Neural cell (in vitro differentiated cells): ENCODE data around the gene GRK7. TPM values are rescaled to one million over a fixed set of nuclear protein-coding genes. Genes with fewer than 3 reads are reported as not detected.

Source experiments
- H2AFZ ChIP-seq: fragments of 200-600, 300-800 bp; sonication (generic), shearing (Covaris generic); 2 replicates; pipeline ENCODE4 v1.6.0; 2014; ENCODE audit warnings: low read depth, mild to moderate bottlenecking, antibody characterized with exemption, low read length, moderate library complexity
- H3F3A ChIP-seq: fragments of 200-600 bp; shearing (Covaris generic); 2 replicates; pipeline ENCODE4 v1.6.1; 2016; ENCODE audit warnings: mild to moderate bottlenecking, moderate library complexity, mixed read lengths, antibody characterized with exemption, low read length; ENCODE audit not compliant: insufficient read depth, poor library complexity, severe bottlenecking
- H3K27ac ChIP-seq: fragments of 200-600, 300-800 bp; sonication (generic), shearing (Covaris generic); 2 replicates; pipeline ENCODE4 v1.5.1; 2014; ENCODE audit warnings: mild to moderate bottlenecking, low read length, moderate library complexity
- H3K27me3 ChIP-seq: fragments of 300-800, 200-600 bp; sonication (generic), shearing (Covaris generic); 2 replicates; pipeline ENCODE4 v1.6.0; 2014; ENCODE audit warnings: mild to moderate bottlenecking, low read depth, low read length, moderate library complexity; ENCODE audit not compliant: insufficient read depth
- H3K36me3 ChIP-seq: fragments of 300-800, 200-600 bp; sonication (generic), shearing (Covaris generic); 2 replicates; pipeline ENCODE4 v1.5.1; 2014; ENCODE audit warnings: mild to moderate bottlenecking, antibody characterized with exemption, low read length, moderate library complexity; ENCODE audit not compliant: insufficient read depth
- H3K4me2 ChIP-seq: fragments of 300-800, 200-600 bp; sonication (generic), shearing (Covaris generic); 2 replicates; pipeline ENCODE4 v1.6.0; 2014; ENCODE audit warnings: mild to moderate bottlenecking, low read length
- H3K4me3 ChIP-seq: fragments of 300-800, 200-600 bp; sonication (generic), shearing (Covaris generic); 2 replicates; pipeline ENCODE4 v1.5.1; 2014; ENCODE audit warnings: mild to moderate bottlenecking, low read length, moderate library complexity
- H3K79me2 ChIP-seq: fragments of 200-600 bp; shearing (Covaris generic); replicated peaks from 2 replicates; pipeline ENCODE4 v1.6.0; 2014; ENCODE audit warnings: mild to moderate bottlenecking, low read length, moderate library complexity; ENCODE audit not compliant: insufficient read depth
- H3K9ac ChIP-seq: fragments of 300-800, 200-600 bp; sonication (generic), shearing (Covaris generic); 2 replicates; pipeline ENCODE4 v1.6.1; 2016; ENCODE audit warnings: mild to moderate bottlenecking, low read length, mixed read lengths
- H3K9me2 ChIP-seq: fragments of 200-600 bp; shearing (Covaris generic); 2 replicates; pipeline ENCODE4 v1.6.1; 2016; ENCODE audit warnings: mild to moderate bottlenecking, low read length, mixed read lengths; ENCODE audit not compliant: insufficient read depth
- H3K9me3 ChIP-seq: fragments of 200-600, 300-800 bp; sonication (generic), shearing (Covaris generic); 2 replicates; pipeline ENCODE4 v1.6.1; 2016; ENCODE audit warnings: mild to moderate bottlenecking, mixed run types, low read length, moderate library complexity, mixed read lengths
- H4K20me1 ChIP-seq: fragments of 200-600 bp; shearing (Covaris generic); 2 replicates; pipeline ENCODE4 v1.6.1; 2016; ENCODE audit warnings: mild to moderate bottlenecking, mixed run types; ENCODE audit not compliant: insufficient read depth
- CTCF ChIP-seq: fragments of 450-650 bp; IDR thresholded peaks from 2 replicates; pipeline ENCODE4 v1.5.1; 2014; ENCODE audit warnings: antibody characterized with exemption, mild to moderate bottlenecking, moderate library complexity; ENCODE audit not compliant: poor library complexity, severe bottlenecking
- EP300 ChIP-seq: fragments of 450-650 bp; conservative IDR thresholded peaks from 2 replicates; pipeline ENCODE4 v1.6.1; 2014; ENCODE audit warnings: antibody characterized with exemption, mild to moderate bottlenecking, moderate library complexity; ENCODE audit not compliant: poor library complexity, severe bottlenecking
- EZH2 ChIP-seq: fragments of 200-600, 300-800 bp; shearing (Covaris generic), sonication (generic); IDR thresholded peaks from 2 replicates; pipeline ENCODE4 v1.6.1; 2014; ENCODE audit warnings: antibody characterized with exemption, low read length, borderline replicate concordance, mild to moderate bottlenecking; ENCODE audit not compliant: insufficient read depth, poor library complexity, severe bottlenecking
- MXI1 ChIP-seq: fragments of 450-650 bp; conservative IDR thresholded peaks from 2 replicates; pipeline ENCODE4 v1.6.1; 2014; ENCODE audit warnings: antibody characterized with exemption, mild to moderate bottlenecking; ENCODE audit not compliant: poor library complexity, severe bottlenecking
- POLR2AphosphoS5 ChIP-seq: IDR thresholded peaks from 2 replicates; pipeline ENCODE4 v1.6.1; 2012
- RAD21 ChIP-seq: fragments of 450-650 bp; conservative IDR thresholded peaks from 2 replicates; pipeline ENCODE4 v1.6.1; 2014; ENCODE audit warnings: antibody characterized with exemption, mild to moderate bottlenecking, moderate library complexity
- REST ChIP-seq: IDR thresholded peaks from 2 replicates; pipeline ENCODE4 v1.6.1; 2012; ENCODE audit warnings: borderline replicate concordance
- SMC3 ChIP-seq: fragments of 450-650 bp; conservative IDR thresholded peaks from 2 replicates; pipeline ENCODE4 v1.6.1; 2014; ENCODE audit warnings: antibody characterized with exemption, mild to moderate bottlenecking, moderate library complexity; ENCODE audit not compliant: poor library complexity
- TAF1 ChIP-seq: IDR thresholded peaks from 2 replicates; pipeline ENCODE4 v1.6.1; 2012; ENCODE audit warnings: low read depth
- polyA plus RNA-seq: library from polyadenylated mRNA; depleted of rRNA; stranded (reverse); fragments of >200 nt; gene quantifications from 2 replicates; pipeline ENCODE4 v1.2.3, GENCODE V29; 2014

The GRK7 gene
- polyA plus RNA-seq, 1 donor from 2014 or later: not detected

GRCh38 chr3:141739731-141740130 is 23.5 kb upstream of the GRK7 start:
- Histone ChIP-seq H3F3A (no peaks in the 10 kb centered on the region), H3K79me2 (peaks cover 54% of the 10 kb centered on the region), H3K4me3 (peak overlapping the region; percentile 98), H3K36me3 (no peaks in the 10 kb centered on the region), H3K9me3 (no peaks in the 10 kb centered on the region), H3K27ac (peak overlapping the region; percentile 93), H3K9me2 (no peaks in the 10 kb centered on the region), H3K9ac (peak overlapping the region; percentile 93), H3K27me3 (no peaks in the 10 kb centered on the region), H2AFZ (no peak overlapping the region), H4K20me1 (no peaks in the 10 kb centered on the region), H3K4me2 (peak overlapping the region; percentile 81)
- TF ChIP-seq REST (no peak), EP300 (no peak), RAD21 (no peak), POLR2AphosphoS5 (no peak), MXI1 (no peak), TAF1 (no peak), CTCF (no peak), SMC3 (no peak), EZH2 (no peak)

GRCh38 chr3:141740349-141740748 is 22.9 kb upstream of the GRK7 start:
- peak overlapping the region; percentile 98 for H3K4me3 ChIP-seq
- H4K20me1 ChIP-seq: no peaks in the 10 kb centered on the region
- H3F3A ChIP-seq: no peaks in the 10 kb centered on the region
- no peaks in the 10 kb centered on the region for H3K36me3 ChIP-seq
- H3K9me2 ChIP-seq: no peaks in the 10 kb centered on the region
- no peak overlapping the region for H3K27ac ChIP-seq
- H3K27me3 ChIP-seq: no peaks in the 10 kb centered on the region
- H3K9me3 ChIP-seq: no peaks in the 10 kb centered on the region
- no peak overlapping the region for H3K9ac ChIP-seq
- H3K4me2 ChIP-seq: peak overlapping the region; percentile 81
- no peak for TF ChIP-seq MXI1
- TF ChIP-seq POLR2AphosphoS5: no peak
- TF ChIP-seq EZH2: no peak
- TF ChIP-seq SMC3: no peak
- peaks cover 54% of the 10 kb centered on the region for H3K79me2 ChIP-seq
- no peak overlapping the region for H2AFZ ChIP-seq

- Histone ChIP-seq H3K4me3 (no peak overlapping the region), H2AFZ (no peak overlapping the region), H3K9me2 (no peaks in the 10 kb centered on the region), H3F3A (no peaks in the 10 kb centered on the region), H4K20me1 (no peaks in the 10 kb centered on the region), H3K9me3 (no peaks in the 10 kb centered on the region), H3K27ac (no peak overlapping the region), H3K79me2 (peaks cover 54% of the 10 kb centered on the region), H3K9ac (no peak overlapping the region), H3K4me2 (no peak overlapping the region), H3K27me3 (no peaks in the 10 kb centered on the region), H3K36me3 (no peaks in the 10 kb centered on the region)
- TF ChIP-seq REST (no peak), MXI1 (no peak), POLR2AphosphoS5 (no peak), TAF1 (no peak)
Observed at GRCh38 chr3:141743305-141743704, 19.9 kb upstream of the GRK7 start.
